ENCODE measurements around the gene SGCE. TPM values are rescaled to one million over a fixed set of nuclear protein-coding genes. Genes with fewer than 3 reads are reported as not detected.

The SGCE gene
- total RNA-seq: 128 TPM

GRCh38 chr7:94655848-94656657 is at the start of gene SGCE:
SGCE (minus strand) TSS chr7:94656133; CDS start chr7:94656098, 35 bp downstream.

Other genes with a start within 250 kb of the SGCE start
- 95.9 TPM for gene CASD1, start 146.3 kb downstream of the SGCE start, total RNA-seq